Heart right ventricle (tissue), 16 donors: ENCODE results near the gene ZCCHC7. TPM values are rescaled to one million over a fixed set of nuclear protein-coding genes. Genes with fewer than 3 reads are reported as not detected.
A peak's percentile ranks its signal among the peaks of the same experiment; 100 is the strongest.
"Not testable (repeated sequence)": the region's sequence is repeated elsewhere in the genome, so short reads cannot be mapped to it uniquely, and the experiment has no call there.

Source experiments
- ATAC-seq, 8 donors: fragments of 200-7000 bp; cut with Tn5 transposase; one replicate each; pipeline ENCODE4 v1.9.1; 2020; ENCODE audit warnings: mild to moderate bottlenecking in 8 of 8, moderate library complexity in 8 of 8, moderate number of reproducible peaks in 1 of 8
- DNase-seq, 2 donors: peaks; one replicate each; pipeline ENCODE4 v3.0.0-alpha.2; 2020
- H3K27ac ChIP-seq, 10 donors: fragments of 200-600 bp; sonication (generic) in 2 of 10; one replicate each; pipeline versions ENCODE4 v1.5.0 to v1.8.0; 2020 to 2022; ENCODE audit warnings: mild to moderate bottlenecking in 3 of 10
- H3K27me3 ChIP-seq, 7 donors: fragments of 200-600 bp; one replicate each; pipeline ENCODE4 v1.8.0; 2021 to 2022; ENCODE audit warnings: mild to moderate bottlenecking in 2 of 7
- H3K36me3 ChIP-seq, 9 donors: fragments of 200-600 bp; sonication (generic) in 1 of 9; one replicate each; pipeline versions ENCODE4 v1.5.0 to v1.8.0; 2020 to 2022; ENCODE audit warnings: mild to moderate bottlenecking in 2 of 9
- H3K4me1 ChIP-seq, 9 donors: fragments of 200-600 bp; sonication (generic) in 1 of 9; one replicate each; pipeline versions ENCODE4 v1.5.0 to v1.8.0; 2020 to 2022; ENCODE audit warnings: mild to moderate bottlenecking in 4 of 9
- H3K4me3 ChIP-seq, 10 donors: fragments of 200-600 bp; sonication (generic) in 2 of 10; one replicate each; pipeline versions ENCODE4 v1.5.0 to v1.8.0; 2020 to 2022; ENCODE audit warnings: mild to moderate bottlenecking in 7 of 10, moderate library complexity in 2 of 10
- H3K9me3 ChIP-seq, 11 donors: fragments of 200-600 bp in 10 of 11; sonication (generic) in 2 of 11; one replicate each; pipeline versions ENCODE4 v1.5.0 to v1.8.0; 2013 to 2022; ENCODE audit warnings: mild to moderate bottlenecking in 2 of 11, control low read depth in 1 of 11, moderate library complexity in 1 of 11
- CTCF ChIP-seq, 9 donors: fragments of 200-600 bp; sonication (generic) in 2 of 9; IDR thresholded peaks; one replicate each; pipeline versions ENCODE4 v1.5.0 to v1.8.0; 2021 to 2022; ENCODE audit warnings: antibody characterized with exemption in 9 of 9, mild to moderate bottlenecking in 5 of 9, moderate library complexity in 1 of 9
- WGBS, 2 donors: extraction: QIAGEN DNeasy Blood & Tissue Kit; methylation state at CpG; one replicate each; pipeline ENCODE4 v1.1.7; 2013; ENCODE audit warnings: inconsistent platforms in 1 of 2; 5-methylcytosine and 5-hydroxymethylcytosine counted together
- intact Hi-C, 10 donors: fragments of 100-400 bp; cut with DNase I; formaldehyde crosslinking; loops; one replicate each; pipeline versions ENCODE4 v1.11.1 to v1.14.2; 2022
- polyA plus RNA-seq, 2 donors: library from polyadenylated mRNA; stranded (reverse); fragments of 200-250 nt; gene quantifications; one replicate each; pipeline ENCODE4 v1.2.3, GENCODE V29; 2013
- total RNA-seq, 10 donors: library from RNA; stranded (reverse); fragmentation: NEBNext Ultra II Directional in 3 of 10; extraction: Animal tissue kit (Norgen Biotek cat#: 25700) in 3 of 10; gene quantifications; one replicate each; pipeline versions ENCODE4 v1.2.1 to v1.2.4, GENCODE V29; 2021 to 2023
- donor health status: Arrhythmogenic right ventricular cardiomyopathy.
- donor health status: ischemic (EF 13 %, LVEDD 7.1; RV severe dilation, severe dysfunction).
- donor health status: healthy with polysubstance abuse.
- donor health status: DM: no; HTN: yes; CAD: no.
- donor health status: DM: no; HTN: no; CAD: no.
- donor health status: ischemic (EF 25% LVEDD 6.9; RV normal size, moderate dysfunction).
- donor health status: ischemic (EF 25% LVEDD 5.7; RV mildly dilated, moderate dysfunction).
- donor health status: healthy.
- donor health status: DM: yes; HTN: yes; CAD: no.
- donor health status: Ischemic cardiomyopathy.
- donor health status: ischemic (EF 35%, LVEDD 5.7; RV mildly dilated, moderate dysfunction).
- donor health status: nonischemic (EF 11% LVEDD 7.7; RV severe dilation, severe dysfunction).
- donor health status: DM: yes; HTN: yes; CAD: no.
- donor health status: PGD.
- donor health status: ischemic (EF 29% LVEDD 5.4; RV normal size, mild dysfunction).
- donor health status: nonischemic (EF 23%, LVEDD 6.1; RV moderate dilation, normal function).

The ZCCHC7 gene
- total and polyA plus RNA-seq, 12 donors, result 4.3 to 11.9 (median 8.9) TPM

GRCh38 chr9:37302277-37302676 lies 181.9 kb downstream of the ZCCHC7 start:
- H3K4me1 ChIP-seq, result peaks cover 0 to 26% (median 0%) of the 10 kb centered on the region in 9 donors
- H3K27ac ChIP-seq, result no peak overlapping the region
- DNase-seq (no peak), ATAC-seq (no peak)
- H3K36me3 ChIP-seq, result peaks cover 0 to 38% (median 0%) of the 10 kb centered on the region in 9 donors
- intact Hi-C loops, result no loop called here
- no peaks in the 10 kb centered on the region for H3K9me3 ChIP-seq
- WGBS, 2 donors, result 45 to 52% methylated on average over 3 of the region's 3 CpGs
- no peak for TF ChIP-seq CTCF (IDR thresholded peaks at IDR 0.05)
- H3K27me3 ChIP-seq, result no peaks in the 10 kb centered on the region
- no peak overlapping the region for H3K4me3 ChIP-seq

- H3K27ac ChIP-seq, H3K27me3 ChIP-seq, DNase-seq, intact Hi-C loops, H3K9me3 ChIP-seq, ATAC-seq, H3K4me3 ChIP-seq: not testable (repeated sequence)
- Histone ChIP-seq H3K36me3 (peaks cover 0 to 47% (median 0%) of the 10 kb centered on the region in 9 donors), H3K4me1 (peaks cover 0 to 26% (median 0%) of the 10 kb centered on the region in 9 donors)
- WGBS, 2 donors, result 97 to 99% methylated on average over 11 of the region's 11 CpGs
Measured at GRCh38 chr9:37303272-37303671, 182.9 kb downstream of the ZCCHC7 start.

GRCh38 chr9:37309136-37309535 lies 188.8 kb downstream of the ZCCHC7 start:
- Histone ChIP-seq H3K36me3 (peaks cover 0 to 56% (median 8%) of the 10 kb centered on the region in 9 donors), H3K4me1 (no peaks in the 10 kb centered on the region), H3K4me3 (no peak overlapping the region), H3K9me3 (no peaks in the 10 kb centered on the region), H3K27ac (no peak overlapping the region), H3K27me3 (no peaks in the 10 kb centered on the region)
- DNase-seq, result no peak
- intact Hi-C loops, result no loop called here
- peak in 3 of 9 donors; percentile 20 to 26 (median 22) for TF ChIP-seq CTCF (IDR thresholded peaks at IDR 0.05)
- no peak for ATAC-seq
- WGBS, 2 donors, result 91% methylated on average over 3 of the region's 3 CpGs

- no peak for ATAC-seq
- H3K4me1 ChIP-seq, result no peaks in the 10 kb centered on the region
- no peak overlapping the region for H3K27ac ChIP-seq
Measured at GRCh38 chr9:37311938-37312708, 191.7 kb downstream of the ZCCHC7 start.

More at GRCh38 chr9:37311938-37312708, 191.7 kb downstream of the ZCCHC7 start:
- WGBS, 2 donors, result 96 to 98% methylated on average over 3 of the region's 3 CpGs
- no peaks in the 10 kb centered on the region for H3K9me3 ChIP-seq
- intact Hi-C loops, result no loop called here
- no peak overlapping the region for H3K4me3 ChIP-seq
- no peaks in the 10 kb centered on the region for H3K27me3 ChIP-seq
- no peak for TF ChIP-seq CTCF (IDR thresholded peaks at IDR 0.05)
- peaks cover 0 to 33% (median 8%) of the 10 kb centered on the region in 9 donors for H3K36me3 ChIP-seq
- no peak for DNase-seq
